Measurements from ENCODE around the gene TXNL4A. TPM values are rescaled to one million over a fixed set of nuclear protein-coding genes. Genes with fewer than 3 reads are reported as not detected.
"Not testable (repeated sequence)": the region's sequence is repeated elsewhere in the genome, so short reads cannot be mapped to it uniquely, and the experiment has no call there.

TXNL4A gene
- polyA plus RNA-seq, 1 of the 3 experiments (the other 2 are of a cell fraction) = 158 TPM

DNA sequence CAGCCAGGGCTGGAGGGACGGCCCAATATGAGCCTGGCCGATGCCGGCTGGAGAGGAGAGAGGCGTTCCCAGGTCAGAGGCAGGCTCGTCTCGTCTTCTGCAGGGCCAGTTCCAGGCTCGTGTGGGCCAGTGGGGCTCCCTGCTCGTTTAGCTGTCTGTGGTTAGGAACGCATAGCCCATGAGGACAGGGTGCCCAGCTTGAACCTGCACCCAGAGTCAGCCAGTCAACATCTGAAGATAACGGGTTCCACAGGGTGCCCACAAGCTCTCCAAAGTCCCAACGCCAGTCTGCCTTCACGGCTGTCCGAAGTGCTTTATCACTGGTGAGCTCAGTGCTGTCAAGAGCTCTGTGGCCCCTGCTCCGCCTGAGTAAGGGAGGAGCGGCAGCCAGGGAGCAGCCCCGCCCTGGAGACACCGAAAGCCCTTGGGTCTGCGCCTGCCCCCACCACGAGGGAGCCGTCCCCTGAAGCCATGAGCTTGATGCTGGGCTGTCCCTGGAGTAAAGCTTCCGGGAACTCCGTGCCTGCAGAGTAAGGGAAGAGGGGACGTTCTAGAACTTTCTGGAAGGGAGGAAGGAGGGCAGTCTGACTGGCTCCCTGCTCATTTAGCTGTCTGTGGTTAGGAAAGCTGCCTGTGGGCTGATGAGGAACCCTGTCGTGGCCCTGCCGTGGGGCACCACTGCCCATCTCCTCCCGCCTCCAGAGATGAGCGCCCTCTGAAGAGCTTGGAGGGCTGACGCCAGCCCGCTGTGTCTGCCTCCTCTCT is 26.7 kb downstream of the TXNL4A start:
- DNase-seq = no peak
- POLR2A ChIA-PET = no interaction called here
- no peaks in the 10 kb centered on the region for H3K9me2 ChIP-seq
- CTCF ChIA-PET = interaction anchor here (1.7 kb wide), 1 partner anchor 15 kb away, joined by 6 read pairs; no protein-coding TSS in a partner anchor
- H3K36me3 ChIP-seq (replicated peaks in 1 of 2; ENCODE audit: control insufficient read depth in 1 of 2, insufficient read depth in 2 of 2, low read length in 1 of 2) = no peaks in the 10 kb centered on the region
- no peaks in the 10 kb centered on the region for H4K20me1 ChIP-seq (ENCODE audit: insufficient read depth)
- no peak overlapping the region for H3K4me2 ChIP-seq
- no peak overlapping the region for H3K9ac ChIP-seq
- WGBS (ENCODE audit: low lambda C conversion rate) = 93% methylated on average over 18 of the region's 29 CpGs
- no peak overlapping the region for H3K4me3 ChIP-seq (ENCODE audit: low read depth in 2 of 2, low read length in 1 of 2)
- H3K79me2 ChIP-seq (ENCODE audit: insufficient read depth) = no peaks in the 10 kb centered on the region
- no peaks in the 10 kb centered on the region for H3K9me3 ChIP-seq
- no peaks in the 10 kb centered on the region for H3K27me3 ChIP-seq (ENCODE audit: insufficient read depth)
- peaks cover 0 to 12% of the 10 kb centered on the region in 2 experiments; a peak in 1 of 4 replicates for H3K4me1 ChIP-seq (ENCODE audit: control insufficient read depth in 1 of 2, insufficient read depth in 2 of 2, low read depth in 1 of 2, low read length in 1 of 2)
- no peak overlapping the region for H3K27ac ChIP-seq (ENCODE audit: low read depth in 2 of 2, low read length in 1 of 2)
- TF ChIP-seq SIN3A (IDR thresholded peaks at IDR 0.05; ENCODE audit: borderline replicate concordance, low read depth, low read length) = no peak
- TF ChIP-seq MXI1 (IDR thresholded peaks at IDR 0.05; ENCODE audit: low read depth, low read length) = no peak
- H3F3A ChIP-seq (replicated peaks; ENCODE audit: insufficient read depth) = no peaks in the 10 kb centered on the region
- no peak overlapping the region for H2AFZ ChIP-seq (ENCODE audit: low read depth)

DNA sequence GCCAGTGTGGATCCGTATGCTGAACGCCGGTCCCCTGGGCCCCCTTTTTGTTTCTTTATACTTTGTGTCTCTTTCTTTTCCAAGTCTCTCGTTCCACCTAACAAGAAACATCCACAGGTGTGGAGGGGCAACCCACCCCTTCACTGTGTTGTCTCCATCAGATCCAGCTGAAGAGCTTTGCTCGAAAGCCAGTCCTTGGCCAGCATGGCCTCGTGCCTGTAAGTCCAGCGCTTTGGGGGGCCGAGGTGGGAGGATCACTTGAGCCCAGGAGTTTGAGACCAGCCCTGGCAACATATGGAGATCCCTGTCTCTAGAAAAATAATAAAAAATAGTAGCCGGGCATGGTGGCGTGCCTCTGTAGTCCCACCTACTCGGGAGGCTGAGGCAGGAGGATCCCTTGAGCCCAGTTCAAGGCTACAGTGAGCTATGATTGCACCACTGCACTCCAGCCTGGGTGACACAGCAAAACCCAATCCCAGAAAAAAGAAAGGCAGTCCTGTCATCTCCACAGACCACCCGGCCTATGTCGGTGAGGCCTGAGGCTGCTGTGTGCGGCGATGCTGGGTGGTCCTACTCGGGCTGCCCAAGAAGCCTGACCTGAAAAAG is 27.3 kb downstream of the TXNL4A start:
- Histone ChIP-seq H3K4me3 (ENCODE audit: low read depth in 2 of 2, low read length in 1 of 2) (no peak overlapping the region), H3K36me3 (replicated peaks in 1 of 2; ENCODE audit: control insufficient read depth in 1 of 2, insufficient read depth in 2 of 2, low read length in 1 of 2) (no peaks in the 10 kb centered on the region), H3K27ac (ENCODE audit: low read depth in 2 of 2, low read length in 1 of 2) (no peak overlapping the region), H3K4me1 (ENCODE audit: control insufficient read depth in 1 of 2, insufficient read depth in 2 of 2, low read depth in 1 of 2, low read length in 1 of 2) (peaks cover 0 to 12% of the 10 kb centered on the region in 2 experiments; a peak in 1 of 4 replicates), H3F3A (replicated peaks; ENCODE audit: insufficient read depth) (no peaks in the 10 kb centered on the region), H2AFZ (ENCODE audit: low read depth) (no peak overlapping the region), H3K27me3 (ENCODE audit: insufficient read depth) (no peaks in the 10 kb centered on the region), H4K20me1 (ENCODE audit: insufficient read depth) (no peaks in the 10 kb centered on the region), H3K9ac (no peak overlapping the region), H3K9me3 (no peaks in the 10 kb centered on the region), H3K79me2 (ENCODE audit: insufficient read depth) (no peaks in the 10 kb centered on the region), H3K9me2 (no peaks in the 10 kb centered on the region), H3K4me2 (no peak overlapping the region)
- WGBS (ENCODE audit: low lambda C conversion rate) = 95% methylated on average over 13 of the region's 16 CpGs
- ChIA-PET CTCF (no interaction called here), POLR2A (no interaction called here)
- DNase-seq = no peak
- no peak for TF ChIP-seq SMC3 (IDR thresholded peaks at IDR 0.05; ENCODE audit: low read depth, low read length)
- no peak for TF ChIP-seq CHD2 (IDR thresholded peaks at IDR 0.05; ENCODE audit: low read length, partially characterized antibody)
- TF ChIP-seq FOXJ3 (CRISPR knock-in tag; IDR thresholded peaks at IDR 0.05) = no peak
- TF ChIP-seq, protein P1, sequence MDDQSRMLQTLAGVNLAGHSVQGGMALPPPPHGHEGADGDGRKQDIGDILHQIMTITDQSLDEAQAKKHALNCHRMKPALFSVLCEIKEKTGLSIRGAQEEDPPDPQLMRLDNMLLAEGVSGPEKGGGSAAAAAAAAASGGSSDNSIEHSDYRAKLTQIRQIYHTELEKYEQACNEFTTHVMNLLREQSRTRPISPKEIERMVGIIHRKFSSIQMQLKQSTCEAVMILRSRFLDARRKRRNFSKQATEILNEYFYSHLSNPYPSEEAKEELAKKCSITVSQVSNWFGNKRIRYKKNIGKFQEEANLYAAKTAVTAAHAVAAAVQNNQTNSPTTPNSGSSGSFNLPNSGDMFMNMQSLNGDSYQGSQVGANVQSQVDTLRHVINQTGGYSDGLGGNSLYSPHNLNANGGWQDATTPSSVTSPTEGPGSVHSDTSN (IDR thresholded peaks at IDR 0.05) = no peak
- TF ChIP-seq, protein P2, sequence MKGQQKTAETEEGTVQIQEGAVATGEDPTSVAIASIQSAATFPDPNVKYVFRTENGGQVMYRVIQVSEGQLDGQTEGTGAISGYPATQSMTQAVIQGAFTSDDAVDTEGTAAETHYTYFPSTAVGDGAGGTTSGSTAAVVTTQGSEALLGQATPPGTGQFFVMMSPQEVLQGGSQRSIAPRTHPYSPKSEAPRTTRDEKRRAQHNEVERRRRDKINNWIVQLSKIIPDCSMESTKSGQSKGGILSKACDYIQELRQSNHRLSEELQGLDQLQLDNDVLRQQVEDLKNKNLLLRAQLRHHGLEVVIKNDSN (IDR thresholded peaks at IDR 0.05; ENCODE audit: borderline replicate concordance, low read depth) = no peak
- TF ChIP-seq, protein P3, sequence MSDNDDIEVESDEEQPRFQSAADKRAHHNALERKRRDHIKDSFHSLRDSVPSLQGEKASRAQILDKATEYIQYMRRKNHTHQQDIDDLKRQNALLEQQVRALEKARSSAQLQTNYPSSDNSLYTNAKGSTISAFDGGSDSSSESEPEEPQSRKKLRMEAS (IDR thresholded peaks at IDR 0.05; ENCODE audit: low read depth) = no peak
- TF ChIP-seq, protein P4, sequence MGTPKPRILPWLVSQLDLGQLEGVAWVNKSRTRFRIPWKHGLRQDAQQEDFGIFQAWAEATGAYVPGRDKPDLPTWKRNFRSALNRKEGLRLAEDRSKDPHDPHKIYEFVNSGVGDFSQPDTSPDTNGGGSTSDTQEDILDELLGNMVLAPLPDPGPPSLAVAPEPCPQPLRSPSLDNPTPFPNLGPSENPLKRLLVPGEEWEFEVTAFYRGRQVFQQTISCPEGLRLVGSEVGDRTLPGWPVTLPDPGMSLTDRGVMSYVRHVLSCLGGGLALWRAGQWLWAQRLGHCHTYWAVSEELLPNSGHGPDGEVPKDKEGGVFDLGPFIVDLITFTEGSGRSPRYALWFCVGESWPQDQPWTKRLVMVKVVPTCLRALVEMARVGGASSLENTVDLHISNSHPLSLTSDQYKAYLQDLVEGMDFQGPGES (IDR thresholded peaks at IDR 0.05; ENCODE audit: low read depth, low read length) = no peak
- TF ChIP-seq MEF2A (IDR thresholded peaks at IDR 0.05; ENCODE audit: borderline replicate concordance, low read depth) = no peak
- no peak for TF ChIP-seq NRF1 (IDR thresholded peaks at IDR 0.05; ENCODE audit: low read depth, low read length)
- no peak for TF ChIP-seq TCF12 (IDR thresholded peaks at IDR 0.05)

DNA sequence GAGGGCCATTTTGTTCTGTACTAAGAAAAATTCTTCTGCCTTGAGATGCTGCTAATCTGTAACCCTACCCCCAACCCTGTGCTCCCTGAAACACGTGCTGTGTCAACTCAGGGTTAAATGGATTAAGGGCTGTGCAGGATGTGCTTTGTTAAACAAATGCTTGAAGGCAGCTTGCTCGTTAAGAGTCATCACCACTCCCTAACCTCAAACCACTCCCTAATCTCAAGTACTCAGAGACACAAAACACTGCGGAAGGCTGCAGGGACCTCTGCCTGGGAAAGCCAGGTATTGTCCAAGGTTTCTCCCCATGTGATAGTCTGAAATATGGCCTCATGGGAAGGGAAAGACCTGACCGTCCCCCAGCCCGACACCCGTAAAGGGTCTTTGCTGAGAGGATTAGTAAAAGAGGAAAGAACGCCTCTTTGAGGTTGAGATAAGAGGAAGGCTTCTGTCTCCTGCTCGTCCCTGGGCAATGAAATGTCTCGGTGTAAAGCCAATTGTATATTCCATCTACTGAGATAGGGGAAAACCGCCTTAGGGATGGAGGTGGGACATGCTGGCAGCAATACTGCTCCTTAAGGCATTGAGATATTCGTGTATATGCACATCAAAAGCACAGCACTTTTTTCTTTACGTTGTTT is 28.1 kb downstream of the TXNL4A start:
- H3K36me3 ChIP-seq (replicated peaks in 1 of 2; ENCODE audit: control insufficient read depth in 1 of 2, insufficient read depth in 2 of 2, low read length in 1 of 2); POLR2A ChIA-PET; H3K27me3 ChIP-seq (ENCODE audit: insufficient read depth); H3K27ac ChIP-seq (ENCODE audit: low read depth in 2 of 2, low read length in 1 of 2); H4K20me1 ChIP-seq (ENCODE audit: insufficient read depth); H3K4me3 ChIP-seq (ENCODE audit: low read depth in 2 of 2, low read length in 1 of 2); DNase-seq; H3K4me1 ChIP-seq (ENCODE audit: control insufficient read depth in 1 of 2, insufficient read depth in 2 of 2, low read depth in 1 of 2, low read length in 1 of 2); H2AFZ ChIP-seq (ENCODE audit: low read depth); H3K4me2 ChIP-seq; H3F3A ChIP-seq (replicated peaks; ENCODE audit: insufficient read depth); H3K9me3 ChIP-seq; CTCF ChIA-PET; H3K9ac ChIP-seq; H3K9me2 ChIP-seq; H3K79me2 ChIP-seq (ENCODE audit: insufficient read depth): not testable (repeated sequence)
- WGBS (ENCODE audit: low lambda C conversion rate) = 84% methylated on average over 11 of the region's 12 CpGs

All from SK-N-SH (cell line).